ENCODE data around the gene ESRRA.
A peak's percentile ranks its signal among the peaks of the same experiment; 100 is the strongest.

DNA sequence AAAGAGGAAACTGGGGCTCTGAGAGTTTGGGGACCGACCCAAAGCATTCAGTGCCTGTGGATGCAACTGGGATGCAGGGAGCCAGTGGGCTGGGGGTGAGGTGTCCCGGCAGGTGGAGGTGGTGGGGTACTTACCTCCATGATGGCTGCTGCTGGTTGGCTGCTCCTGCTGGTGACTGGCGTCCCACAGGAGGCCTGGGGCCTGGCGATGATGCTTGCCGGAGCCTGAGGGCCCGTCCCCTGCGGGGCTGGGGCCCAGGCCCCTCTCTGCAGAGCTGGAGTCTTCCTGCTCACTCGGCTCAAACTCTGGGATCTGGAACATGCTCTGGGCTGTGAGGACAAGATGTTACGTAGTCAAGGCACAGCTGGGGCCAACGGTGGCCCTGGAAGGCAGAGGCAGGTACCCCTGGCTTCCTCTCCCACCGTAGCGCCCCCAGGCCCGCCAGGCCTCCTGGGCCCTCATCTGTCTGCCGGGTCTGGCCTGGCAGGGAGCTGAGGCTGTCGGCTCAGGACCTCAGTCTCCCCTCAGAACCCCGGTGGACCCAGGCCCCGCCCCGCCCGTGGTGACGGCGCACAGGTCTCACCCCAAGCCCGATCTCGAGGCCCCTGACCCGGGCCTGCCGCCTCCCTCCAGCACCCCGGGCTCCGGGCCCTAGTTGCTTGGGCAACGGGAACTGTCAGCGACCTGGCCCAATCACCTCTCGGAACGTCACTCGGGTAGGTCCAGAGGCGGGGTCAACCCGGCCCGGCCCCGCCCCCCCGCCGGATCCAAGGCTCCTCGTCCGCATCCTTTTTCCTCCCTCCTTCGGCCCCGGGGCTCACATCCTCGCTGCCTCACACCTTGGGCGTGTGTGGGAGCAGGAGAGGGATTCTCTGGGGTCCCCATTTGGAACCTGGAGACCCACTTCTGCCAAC is 21.0 kb upstream of the ESRRA start, which contains the start of gene BAD:
- TF ChIP-seq POLR2AphosphoS5 (IDR thresholded peaks at IDR 0.05; ENCODE audit: borderline replicate concordance, low read depth, low read length): peak; percentile 78; the same call in 1 of the 2 replicates
- no peak for TF ChIP-seq EZH2 (IDR thresholded peaks at IDR 0.05)
- peak; percentile 34 for TF ChIP-seq FOXP2 (optimal IDR thresholded peaks at IDR 0.05; ENCODE audit: control extremely low read depth, extremely low read length, insufficient read depth)
